ENCODE results near the gene GPANK1.

The GPANK1 gene

GRCh38 chr6:31691078-31691463 lies 26.3 kb upstream of the GPANK1 start:
- H3K4me1 ChIP-seq (ENCODE audit: control insufficient read depth, insufficient read depth, low read length): no peaks in the 10 kb centered on the region
- peaks cover 13% of the 10 kb centered on the region for H3K36me3 ChIP-seq (ENCODE audit: control insufficient read depth, insufficient read depth, low read length)
- no peaks in the 10 kb centered on the region for H3K27me3 ChIP-seq (ENCODE audit: control insufficient read depth, insufficient read depth, low read length)
- no peak overlapping the region for H3K27ac ChIP-seq (ENCODE audit: low read length)
- no CpG with 5 or more reads among the region's 6 CpGs for WGBS (ENCODE audit: insufficient coverage, insufficient read length)
- DNase-seq (ENCODE audit: low read depth, low spot score): no peak
- no peaks in the 10 kb centered on the region for H3K9me3 ChIP-seq (ENCODE audit: control insufficient read depth, insufficient read depth, low read length)
- no peak overlapping the region for H3K4me3 ChIP-seq (ENCODE audit: low read length)

DNA sequence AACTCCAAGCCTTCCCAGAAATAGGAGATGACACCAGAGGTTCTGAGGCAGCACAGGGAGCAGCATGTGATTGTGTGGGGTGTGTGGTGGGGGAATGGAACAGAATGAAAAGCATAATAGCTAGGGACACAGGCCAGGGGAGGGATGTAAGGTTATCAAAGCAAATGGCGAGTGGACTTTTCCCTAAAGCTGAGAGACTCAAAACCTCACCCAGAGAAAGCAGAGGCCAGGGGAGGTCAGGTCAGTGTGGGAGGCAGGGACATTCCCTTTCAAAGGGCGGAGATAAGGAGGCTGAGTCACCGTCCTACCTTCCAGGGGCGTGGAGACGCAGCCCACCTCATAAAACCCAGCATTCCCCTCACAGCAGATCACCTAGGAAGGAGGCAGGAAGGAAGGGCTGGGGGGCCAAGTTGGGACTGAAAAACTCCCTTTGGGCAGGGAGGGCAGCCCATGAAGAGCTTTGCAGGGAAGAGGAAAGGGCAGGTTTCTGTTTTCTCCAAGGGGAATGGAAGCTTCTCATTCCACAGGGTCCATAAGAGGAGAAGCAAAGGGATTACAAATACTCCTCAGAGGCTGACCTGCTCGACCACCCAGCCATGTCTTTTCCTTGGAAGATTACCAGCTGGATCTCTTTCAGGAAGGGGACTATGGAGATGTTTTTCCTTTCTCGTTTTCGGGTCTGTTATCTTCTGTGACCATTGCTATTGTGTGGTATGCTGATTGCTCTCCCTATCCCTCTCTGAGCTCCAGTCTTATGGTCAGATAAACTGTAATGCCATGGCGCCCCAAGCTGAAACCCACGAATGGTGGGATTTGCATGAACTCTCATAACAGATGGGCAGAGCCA lies 25.7 kb upstream of the GPANK1 start:
- no peak overlapping the region for H3K4me3 ChIP-seq (ENCODE audit: low read length)
- no peaks in the 10 kb centered on the region for H3K27me3 ChIP-seq (ENCODE audit: control insufficient read depth, insufficient read depth, low read length)
- no peaks in the 10 kb centered on the region for H3K9me3 ChIP-seq (ENCODE audit: control insufficient read depth, insufficient read depth, low read length)
- no CpG with 5 or more reads among the region's 10 CpGs for WGBS (ENCODE audit: insufficient coverage, insufficient read length)
- H3K36me3 ChIP-seq (ENCODE audit: control insufficient read depth, insufficient read depth, low read length): peaks cover 13% of the 10 kb centered on the region
- H3K4me1 ChIP-seq (ENCODE audit: control insufficient read depth, insufficient read depth, low read length): no peaks in the 10 kb centered on the region
- no peak overlapping the region for H3K27ac ChIP-seq (ENCODE audit: low read length)
- DNase-seq (ENCODE audit: low read depth, low spot score): no peak

- H3K27ac ChIP-seq (ENCODE audit: low read length): no peak overlapping the region
- WGBS (ENCODE audit: insufficient coverage, insufficient read length): no CpG with 5 or more reads among the region's 11 CpGs
- DNase-seq (ENCODE audit: low read depth, low spot score): no peak
- no peaks in the 10 kb centered on the region for H3K27me3 ChIP-seq (ENCODE audit: control insufficient read depth, insufficient read depth, low read length)
- peaks cover 13% of the 10 kb centered on the region for H3K36me3 ChIP-seq (ENCODE audit: control insufficient read depth, insufficient read depth, low read length)
- H3K9me3 ChIP-seq (ENCODE audit: control insufficient read depth, insufficient read depth, low read length): no peaks in the 10 kb centered on the region
- H3K4me1 ChIP-seq (ENCODE audit: control insufficient read depth, insufficient read depth, low read length): no peaks in the 10 kb centered on the region
- H3K4me3 ChIP-seq (ENCODE audit: low read length): no peak overlapping the region
Observed at GRCh38 chr6:31689249-31690110, 24.7 kb upstream of the GPANK1 start.

DNA sequence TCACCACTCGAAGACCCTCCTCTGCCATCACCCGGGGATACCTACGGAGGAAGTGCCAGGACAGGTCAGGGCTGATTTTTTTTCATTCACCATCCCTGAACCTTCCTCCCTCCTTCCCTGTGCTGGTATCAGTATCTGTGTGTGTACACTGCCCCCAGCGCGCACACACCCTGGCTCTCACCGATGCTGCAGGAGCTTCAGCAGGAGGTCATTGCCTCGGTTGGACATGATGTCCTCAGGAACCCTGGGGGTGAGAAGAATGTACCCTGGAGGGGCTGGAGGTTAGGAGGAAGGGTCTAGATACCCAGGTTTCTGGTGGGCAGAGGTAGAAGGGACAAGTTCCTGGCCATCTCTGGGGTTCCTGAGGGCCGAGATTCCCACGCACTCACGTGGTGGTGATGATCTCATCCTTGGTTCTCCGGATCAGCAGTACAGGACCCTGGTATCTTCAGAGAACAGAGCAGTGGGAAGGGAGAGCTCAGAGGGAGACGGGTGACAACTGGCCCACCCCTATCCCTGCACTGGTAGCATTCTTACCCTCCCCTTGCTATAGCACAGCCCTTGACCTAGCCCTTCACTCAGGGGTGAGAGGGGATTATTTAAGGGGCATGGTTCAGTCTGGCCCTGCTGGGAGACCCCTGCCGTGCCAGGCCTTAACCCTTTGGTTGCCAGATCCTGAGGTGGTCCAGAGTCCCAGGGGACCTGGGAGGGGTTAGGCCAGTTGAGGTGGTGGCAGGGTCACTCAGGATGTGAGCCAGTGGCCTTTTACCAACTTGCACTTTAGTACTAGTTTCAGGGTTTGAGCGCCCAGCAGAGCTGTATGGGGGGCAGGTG lies 23.3 kb upstream of the GPANK1 start:
- DNase-seq (ENCODE audit: low read depth, low spot score): no peak
- Histone ChIP-seq H3K27me3 (ENCODE audit: control insufficient read depth, insufficient read depth, low read length) (no peaks in the 10 kb centered on the region), H3K36me3 (ENCODE audit: control insufficient read depth, insufficient read depth, low read length) (peaks cover 13% of the 10 kb centered on the region), H3K4me3 (ENCODE audit: low read length) (no peak overlapping the region), H3K27ac (ENCODE audit: low read length) (no peak overlapping the region), H3K9me3 (ENCODE audit: control insufficient read depth, insufficient read depth, low read length) (no peaks in the 10 kb centered on the region), H3K4me1 (ENCODE audit: control insufficient read depth, insufficient read depth, low read length) (peaks cover 1% of the 10 kb centered on the region; the same call in 1 of the 2 replicates)
- WGBS (ENCODE audit: insufficient coverage, insufficient read length): no CpG with 5 or more reads among the region's 14 CpGs

DNA sequence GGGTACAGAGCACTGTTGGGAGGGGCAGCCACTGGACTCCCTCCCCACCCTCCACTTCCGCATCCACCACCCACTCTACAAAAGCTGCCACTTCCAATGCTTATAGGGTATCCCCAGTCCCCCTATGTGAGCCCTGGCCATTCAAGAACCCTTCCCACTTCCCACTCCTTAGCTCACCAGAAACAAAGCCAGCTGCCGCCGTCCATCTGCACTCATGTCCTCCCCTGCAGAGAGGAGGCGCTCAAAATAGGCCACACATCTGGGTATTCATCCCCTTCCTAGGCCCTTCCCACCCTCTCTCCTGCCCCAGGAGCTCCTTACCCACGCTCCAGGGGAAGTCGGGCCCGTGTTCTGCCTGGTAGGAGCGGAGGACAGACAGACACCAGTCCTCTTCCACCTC lies 22.5 kb upstream of the GPANK1 start:
- no peak overlapping the region for H3K4me3 ChIP-seq (ENCODE audit: low read length)
- no peak for DNase-seq (ENCODE audit: low read depth, low spot score)
- no peak overlapping the region for H3K27ac ChIP-seq (ENCODE audit: low read length)
- no peaks in the 10 kb centered on the region for H3K9me3 ChIP-seq (ENCODE audit: control insufficient read depth, insufficient read depth, low read length)
- WGBS (ENCODE audit: insufficient coverage, insufficient read length): no CpG with 5 or more reads among the region's 8 CpGs
- H3K4me1 ChIP-seq (ENCODE audit: control insufficient read depth, insufficient read depth, low read length): peaks cover 1% of the 10 kb centered on the region; the same call in 1 of the 2 replicates
- H3K27me3 ChIP-seq (ENCODE audit: control insufficient read depth, insufficient read depth, low read length): no peaks in the 10 kb centered on the region
- peaks cover 13% of the 10 kb centered on the region for H3K36me3 ChIP-seq (ENCODE audit: control insufficient read depth, insufficient read depth, low read length)

- DNase-seq (ENCODE audit: low read depth, low spot score): no peak
- Histone ChIP-seq H3K27me3 (ENCODE audit: control insufficient read depth, insufficient read depth, low read length) (peaks cover 1% of the 10 kb centered on the region; the same call in 1 of the 2 replicates), H3K4me1 (ENCODE audit: control insufficient read depth, insufficient read depth, low read length) (peaks cover 1% of the 10 kb centered on the region; the same call in 1 of the 2 replicates), H3K9me3 (ENCODE audit: control insufficient read depth, insufficient read depth, low read length) (no peaks in the 10 kb centered on the region), H3K4me3 (ENCODE audit: low read length) (no peak overlapping the region), H3K27ac (ENCODE audit: low read length) (no peak overlapping the region), H3K36me3 (ENCODE audit: control insufficient read depth, insufficient read depth, low read length) (peaks cover 13% of the 10 kb centered on the region)
- WGBS (ENCODE audit: insufficient coverage, insufficient read length): no CpG with 5 or more reads among the region's 5 CpGs
Observed at GRCh38 chr6:31686483-31686882, 21.7 kb upstream of the GPANK1 start.

GRCh38 chr6:31683591-31683990 lies 18.8 kb upstream of the GPANK1 start:
- H3K36me3 ChIP-seq (ENCODE audit: control insufficient read depth, insufficient read depth, low read length): peaks cover 10% of the 10 kb centered on the region; the same call in 1 of the 2 replicates
- H3K27me3 ChIP-seq (ENCODE audit: control insufficient read depth, insufficient read depth, low read length): peaks cover 2% of the 10 kb centered on the region; the same call in 1 of the 2 replicates
- peaks cover 1% of the 10 kb centered on the region; the same call in 1 of the 2 replicates for H3K4me1 ChIP-seq (ENCODE audit: control insufficient read depth, insufficient read depth, low read length)
- no peak for DNase-seq (ENCODE audit: low read depth, low spot score)
- no peak overlapping the region for H3K27ac ChIP-seq (ENCODE audit: low read length)
- H3K9me3 ChIP-seq (ENCODE audit: control insufficient read depth, insufficient read depth, low read length): no peaks in the 10 kb centered on the region
- WGBS (ENCODE audit: insufficient coverage, insufficient read length): no CpG with 5 or more reads among the region's 13 CpGs
- H3K4me3 ChIP-seq (ENCODE audit: low read length): peak overlapping the region; percentile 16; the same call in 1 of the 2 replicates

DNA sequence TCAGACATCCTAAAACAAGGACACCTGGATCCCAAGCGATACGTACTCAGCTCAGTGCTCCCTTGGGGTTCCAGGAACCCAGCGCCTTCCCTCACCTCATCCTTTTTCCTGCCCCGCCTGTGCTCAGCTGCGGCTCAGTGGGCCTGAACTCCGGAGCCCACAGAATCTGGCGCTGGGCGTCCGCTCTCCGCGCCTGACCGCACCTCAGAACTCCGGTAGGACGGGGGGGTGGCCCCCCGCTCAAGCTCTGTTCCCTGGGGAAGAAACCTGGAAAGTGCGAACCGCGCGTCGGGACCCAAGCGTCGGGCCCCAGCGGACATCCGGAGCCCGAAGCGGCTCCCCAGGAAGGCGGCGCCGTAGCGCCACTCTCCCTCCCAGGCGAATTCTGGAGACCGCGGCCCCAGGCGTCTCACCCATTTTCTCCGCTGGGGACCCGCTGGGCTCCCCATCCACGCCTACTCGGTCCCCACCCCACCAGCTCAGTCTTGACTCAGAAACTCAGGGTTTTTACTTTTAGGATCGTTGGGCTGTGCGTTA lies 16.4 kb upstream of the GPANK1 start:
- Histone ChIP-seq H3K4me1 (ENCODE audit: control insufficient read depth, insufficient read depth, low read length) (peaks cover 1% of the 10 kb centered on the region; the same call in 1 of the 2 replicates), H3K36me3 (ENCODE audit: control insufficient read depth, insufficient read depth, low read length) (no peaks in the 10 kb centered on the region), H3K27me3 (ENCODE audit: control insufficient read depth, insufficient read depth, low read length) (peaks cover 2% of the 10 kb centered on the region; the same call in 1 of the 2 replicates), H3K9me3 (ENCODE audit: control insufficient read depth, insufficient read depth, low read length) (no peaks in the 10 kb centered on the region), H3K4me3 (ENCODE audit: low read length) (peak overlapping the region; percentile 26; the same call in 1 of the 2 replicates), H3K27ac (ENCODE audit: low read length) (no peak overlapping the region)
- DNase-seq (ENCODE audit: low read depth, low spot score): no peak
- no CpG with 5 or more reads among the region's 40 CpGs for WGBS (ENCODE audit: insufficient coverage, insufficient read length)

- Histone ChIP-seq H3K27ac (ENCODE audit: low read length) (no peak within 1 kb of the TSS), H3K4me1 (ENCODE audit: control insufficient read depth, insufficient read depth, low read length) (peaks cover 1% of the 10 kb centered on the region; the same call in 1 of the 2 replicates)
- no CpG with 5 or more reads among the region's 17 CpGs for WGBS (ENCODE audit: insufficient coverage, insufficient read length)
Observed at GRCh38 chr6:31680226-31681134, 15.7 kb upstream of the GPANK1 start, which contains the start of gene LY6G5C. Gene LY6G5C (minus strand): TSS chr6:31681067. CDS start chr6:31680373, 694 bp downstream.

More at GRCh38 chr6:31680226-31681134, 15.7 kb upstream of the GPANK1 start, which contains the start of gene LY6G5C:
- Histone ChIP-seq H3K9me3 (ENCODE audit: control insufficient read depth, insufficient read depth, low read length) (no peaks in the 10 kb centered on the region), H3K36me3 (ENCODE audit: control insufficient read depth, insufficient read depth, low read length) (no peaks in the 10 kb centered on the region), H3K27me3 (ENCODE audit: control insufficient read depth, insufficient read depth, low read length) (peaks cover 2% of the 10 kb centered on the region; the same call in 1 of the 2 replicates), H3K4me3 (ENCODE audit: low read length) (peak within 1 kb of the TSS; percentile 26; the same call in 1 of the 2 replicates)
- no peak for DNase-seq (ENCODE audit: low read depth, low spot score)
